Transverse colon (tissue), 4 donors: ENCODE measurements around the gene SPCS3. TPM values are rescaled to one million over a fixed set of nuclear protein-coding genes. Genes with fewer than 3 reads are reported as not detected.
"Not testable (repeated sequence)": the region's sequence is repeated elsewhere in the genome, so short reads cannot be mapped to it uniquely, and the experiment has no call there.

ENCODE experiments used
- DNase-seq: peaks from one replicate; pipeline ENCODE4 v3.0.0-alpha.2; 2019
- H3K27ac ChIP-seq, 4 donors: fragments of 200-600 bp; sonication (generic); 2 replicates each; pipeline ENCODE4 v1.5.1; 2016 to 2018; ENCODE audit warnings: inconsistent platforms in 4 of 4
- H3K27me3 ChIP-seq: fragments of 200-600 bp; sonication (generic); 2 replicates; pipeline ENCODE4 v1.5.1; 2017; ENCODE audit warnings: inconsistent platforms
- H3K36me3 ChIP-seq, 4 donors: fragments of 200-600 bp; sonication (generic); 2 replicates each; pipeline ENCODE4 v1.5.1; 2017 to 2019; ENCODE audit warnings: inconsistent platforms in 4 of 4
- H3K4me1 ChIP-seq, 4 donors: fragments of 200-600 bp; sonication (generic); 2 replicates each; pipeline ENCODE4 v1.5.1; 2017 to 2020; ENCODE audit warnings: inconsistent platforms in 4 of 4
- H3K4me3 ChIP-seq, 4 donors: fragments of 200-600 bp; sonication (generic); 1 replicate in 1 of 4; 2 replicates in 3 of 4; pipeline versions ENCODE4 v1.5.1 to v1.6.1; 2017 to 2019; ENCODE audit warnings: inconsistent platforms in 4 of 4
- H3K9me3 ChIP-seq, 2 donors: fragments of 200-600 bp; sonication (generic); 2 replicates each; pipeline ENCODE4 v1.5.1; 2017 to 2019; ENCODE audit warnings: inconsistent platforms in 2 of 2
- EP300 ChIP-seq: sonication (generic); formaldehyde crosslinking; IDR thresholded peaks from one replicate; pipeline ENCODE4 v1.6.1; 2017; ENCODE audit warnings: antibody characterized with exemption, low read depth
- POLR2A ChIP-seq: fragments of 450-650 bp; IDR thresholded peaks from one replicate; pipeline ENCODE4 v1.6.1; 2016; ENCODE audit warnings: antibody characterized with exemption, mild to moderate bottlenecking, moderate library complexity
- POLR2AphosphoS5 ChIP-seq, 3 donors: sonication (generic); formaldehyde crosslinking; IDR thresholded peaks; one replicate each; pipeline ENCODE4 v1.6.1; 2016; ENCODE audit warnings: antibody characterized with exemption in 3 of 3
- WGBS, 2 donors: methylation state at CpG; one replicate each; pipeline ENCODE4 v1.1.5; 2018; ENCODE audit warnings: low coverage in 1 of 2; 5-methylcytosine and 5-hydroxymethylcytosine counted together
- in situ Hi-C, 4 donors: fragments of 200-750 bp; cut with MboI; loops; one replicate each; pipeline versions ENCODE4 v1.15.0 to v1.15.1; 2017; ENCODE audit warnings: low sequenced_read_pairs in 3 of 4, low pct_ligation_motif_present in 1 of 4, low pct_unique_long_range_greater_than_20kb in 1 of 4
- intact Hi-C: fragments of 100-400 bp; cut with DNase I; formaldehyde crosslinking; loops from one replicate; pipeline ENCODE4 v1.15.1; 2023; ENCODE audit warnings: low total_unique reads
- total RNA-seq, 4 donors: library from RNA; depleted of rRNA; stranded (reverse); fragments of >200 nt; gene quantifications; one replicate each; pipeline ENCODE4 v1.1.0, GENCODE V29; 2016
- TF ChIP-seq, protein P1 (sequence below), 5 experiments: fragments of 200-600 bp in 3 of 5; fragments of 450-650 bp in 2 of 5; sonication (generic) in 3 of 5; IDR thresholded peaks; 1 replicate in 2 of 5; 2 replicates in 3 of 5; pipeline ENCODE4 v1.5.1; 2016 to 2017; ENCODE audit warnings: antibody characterized with exemption in 5 of 5, inconsistent platforms in 3 of 5, mild to moderate bottlenecking in 2 of 5, moderate library complexity in 1 of 5

The SPCS3 gene
- total RNA-seq, 4 donors from 2014 or later, result 23.2 to 77.8 (median 33.8) TPM

DNA sequence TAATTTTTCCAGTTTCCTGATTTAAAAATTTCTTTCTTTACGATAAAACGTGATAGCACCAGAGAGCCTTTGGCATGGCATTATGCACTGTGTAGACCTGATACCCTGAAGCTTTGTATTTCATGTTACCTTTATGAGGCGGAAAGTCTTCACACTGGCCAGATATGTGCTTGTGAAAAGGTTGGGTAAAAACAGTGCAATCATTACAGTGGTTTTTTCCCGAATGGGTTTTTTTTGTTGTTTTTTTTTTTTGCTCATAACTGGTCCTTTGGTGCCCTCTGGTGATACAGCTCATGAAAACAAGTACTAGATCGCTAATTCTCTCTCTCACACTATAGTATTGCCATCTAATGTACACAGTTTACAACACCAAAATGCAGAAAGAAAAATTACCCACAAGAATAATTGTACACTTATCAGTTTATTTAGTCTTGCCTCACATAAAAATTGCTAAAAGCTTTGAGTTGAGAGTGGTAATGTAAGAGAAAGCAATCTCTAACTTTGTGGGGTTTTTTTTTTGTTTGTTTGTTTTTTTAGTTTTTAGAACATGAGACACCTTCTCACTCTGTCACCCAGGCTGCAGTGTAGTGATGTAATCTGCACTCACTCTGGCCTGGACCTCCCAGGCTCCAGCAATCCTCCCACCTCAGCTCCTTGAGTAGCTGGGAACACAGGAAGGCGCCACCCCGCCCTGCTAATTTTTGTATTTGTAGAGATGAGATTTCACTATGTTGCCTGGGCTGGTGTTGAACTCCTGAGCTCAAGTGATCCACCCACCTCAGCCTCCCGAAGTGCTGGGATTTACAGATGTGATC, 21.3 kb downstream of the SPCS3 start:
- H3K4me3 ChIP-seq, result no peak overlapping the region
- no peak for DNase-seq
- no peak for TF ChIP-seq POLR2A
- TF ChIP-seq, protein P1, sequence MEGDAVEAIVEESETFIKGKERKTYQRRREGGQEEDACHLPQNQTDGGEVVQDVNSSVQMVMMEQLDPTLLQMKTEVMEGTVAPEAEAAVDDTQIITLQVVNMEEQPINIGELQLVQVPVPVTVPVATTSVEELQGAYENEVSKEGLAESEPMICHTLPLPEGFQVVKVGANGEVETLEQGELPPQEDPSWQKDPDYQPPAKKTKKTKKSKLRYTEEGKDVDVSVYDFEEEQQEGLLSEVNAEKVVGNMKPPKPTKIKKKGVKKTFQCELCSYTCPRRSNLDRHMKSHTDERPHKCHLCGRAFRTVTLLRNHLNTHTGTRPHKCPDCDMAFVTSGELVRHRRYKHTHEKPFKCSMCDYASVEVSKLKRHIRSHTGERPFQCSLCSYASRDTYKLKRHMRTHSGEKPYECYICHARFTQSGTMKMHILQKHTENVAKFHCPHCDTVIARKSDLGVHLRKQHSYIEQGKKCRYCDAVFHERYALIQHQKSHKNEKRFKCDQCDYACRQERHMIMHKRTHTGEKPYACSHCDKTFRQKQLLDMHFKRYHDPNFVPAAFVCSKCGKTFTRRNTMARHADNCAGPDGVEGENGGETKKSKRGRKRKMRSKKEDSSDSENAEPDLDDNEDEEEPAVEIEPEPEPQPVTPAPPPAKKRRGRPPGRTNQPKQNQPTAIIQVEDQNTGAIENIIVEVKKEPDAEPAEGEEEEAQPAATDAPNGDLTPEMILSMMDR (IDR thresholded peaks at IDR 0.05), result peak in 4 of 5 experiments; percentile 40 to 58 (median 50)
- H3K4me1 ChIP-seq, result peaks cover 0 to 3% (median 0%) of the 10 kb centered on the region in 4 donors
- no peaks in the 10 kb centered on the region for H3K36me3 ChIP-seq
- no peaks in the 10 kb centered on the region for H3K27me3 ChIP-seq
- WGBS, 2 donors, result 35 to 42% methylated on average over 6 to 8 of the region's 8 CpGs
- in situ Hi-C loops, result loop anchor here in 2 of 4 donors (25.0 kb wide), 2 partner anchors 304 to 404 kb away; no protein-coding TSS in a partner anchor
- no peak overlapping the region for H3K27ac ChIP-seq
- peaks cover 6 to 14% of the 10 kb centered on the region in 2 donors for H3K9me3 ChIP-seq
- intact Hi-C loops, result loop anchor here (1.0 kb wide), 1 partner anchor 306 kb away; no protein-coding TSS in a partner anchor

DNA sequence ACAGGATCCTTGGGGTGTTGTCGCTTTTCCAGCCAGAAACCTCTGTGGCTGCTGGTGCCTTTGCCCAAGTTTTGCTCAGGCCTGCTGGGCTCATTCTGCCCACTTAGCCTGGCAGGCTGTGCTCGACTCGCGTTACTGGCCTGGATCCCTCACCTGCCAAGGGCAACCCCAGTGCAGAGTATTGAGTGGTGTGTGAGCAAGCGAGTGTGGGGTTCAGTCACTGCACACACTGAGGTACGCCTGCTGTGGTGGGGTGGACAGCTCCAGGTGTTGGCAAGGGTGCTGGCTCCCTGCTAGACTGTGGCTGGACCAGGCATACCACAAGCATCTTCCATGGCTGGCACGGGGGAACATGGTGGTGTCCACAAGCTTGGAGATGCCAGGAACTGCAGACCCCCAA, 22.6 kb downstream of the SPCS3 start:
- in situ Hi-C loops (loop anchor here in 2 of 4 donors (25.0 kb wide), 2 partner anchors 305 to 405 kb away; no protein-coding TSS in a partner anchor), intact Hi-C loops (no loop called here)
- Histone ChIP-seq H3K27me3 (no peaks in the 10 kb centered on the region), H3K4me3 (no peak overlapping the region), H3K27ac (no peak overlapping the region), H3K4me1 (peaks cover 0 to 3% (median 0%) of the 10 kb centered on the region in 4 donors), H3K9me3 (peaks cover 6 to 14% of the 10 kb centered on the region in 2 donors), H3K36me3 (no peaks in the 10 kb centered on the region)
- TF ChIP-seq POLR2AphosphoS5 (IDR thresholded peaks at IDR 0.05), result no peak
- no peak for TF ChIP-seq EP300
- TF ChIP-seq, protein P1 (IDR thresholded peaks at IDR 0.05), result no peak
- no peak for TF ChIP-seq POLR2A
- WGBS, 2 donors, result 86% methylated on average over 7 of the region's 7 CpGs; no CpG with 5 or more reads in 1 of the 2 donors
- DNase-seq, result no peak

DNA sequence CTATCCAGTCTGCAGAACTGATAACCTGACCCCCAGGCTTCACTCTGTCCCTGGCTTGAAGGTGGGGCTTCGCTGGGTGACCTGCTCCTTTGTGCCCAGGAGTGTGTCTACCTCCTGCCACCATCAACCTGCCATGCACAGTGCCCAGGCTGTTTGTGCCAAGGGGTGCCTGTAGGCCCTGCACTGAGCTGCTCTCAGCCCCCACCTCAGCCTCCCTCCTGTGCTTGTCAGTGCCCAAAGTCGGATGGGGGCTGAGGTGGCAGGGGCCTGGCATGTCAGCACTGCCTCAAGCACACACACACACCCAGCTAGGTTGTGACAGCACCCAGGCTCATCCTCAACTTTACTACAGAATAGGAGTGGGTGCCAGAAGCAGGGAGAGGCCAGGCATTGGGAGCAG, 23.5 kb downstream of the SPCS3 start:
- DNase-seq, result no peak
- H3K9me3 ChIP-seq, result peaks cover 6 to 14% of the 10 kb centered on the region in 2 donors
- in situ Hi-C loops, result loop anchor here in 2 of 4 donors (25.0 kb wide), 2 partner anchors 306 to 406 kb away; no protein-coding TSS in a partner anchor
- H3K27ac ChIP-seq, result no peak overlapping the region
- WGBS, 2 donors, result 92% methylated on average over 2 of the region's 2 CpGs; no CpG with 5 or more reads in 1 of the 2 donors
- no peak for TF ChIP-seq POLR2A
- TF ChIP-seq POLR2AphosphoS5 (IDR thresholded peaks at IDR 0.05), result no peak
- TF ChIP-seq, protein P1 (IDR thresholded peaks at IDR 0.05), result no peak
- no peak for TF ChIP-seq EP300
- no peaks in the 10 kb centered on the region for H3K27me3 ChIP-seq
- H3K4me1 ChIP-seq, result peaks cover 0 to 3% (median 0%) of the 10 kb centered on the region in 4 donors
- H3K36me3 ChIP-seq, result no peaks in the 10 kb centered on the region
- H3K4me3 ChIP-seq, result no peak overlapping the region
- intact Hi-C loops, result no loop called here

DNA sequence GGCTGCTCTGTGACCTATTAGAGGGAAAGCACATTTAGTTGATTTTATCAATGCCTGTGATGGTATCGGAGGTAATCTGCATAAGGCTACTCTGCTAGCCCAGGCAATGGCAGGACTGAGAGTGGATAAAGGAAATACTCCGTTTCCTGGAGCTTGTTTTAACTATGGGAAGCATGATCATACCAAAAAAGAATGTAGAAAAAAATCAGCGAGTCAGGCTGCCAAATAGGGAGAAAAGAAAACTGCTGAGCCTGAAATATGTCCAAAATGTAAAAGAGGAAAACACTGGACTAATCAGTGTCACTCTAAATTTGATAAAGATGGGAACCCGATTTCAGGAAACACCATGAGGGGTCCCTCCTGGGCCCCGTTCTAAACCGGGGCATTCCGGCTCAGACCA, 25.6 kb downstream of the SPCS3 start:
- DNase-seq, H3K27ac ChIP-seq, H3K36me3 ChIP-seq, intact Hi-C loops, H3K27me3 ChIP-seq, H3K4me3 ChIP-seq, H3K4me1 ChIP-seq: not testable (repeated sequence)
- WGBS, 2 donors, result 70 to 78% methylated on average over 3 to 7 of the region's 7 CpGs
- H3K9me3 ChIP-seq, result peaks cover 6 to 14% of the 10 kb centered on the region in 2 donors
- in situ Hi-C loops, result loop anchor here in 2 of 4 donors (25.0 kb wide), 2 partner anchors 308 to 408 kb away; no protein-coding TSS in a partner anchor

DNA sequence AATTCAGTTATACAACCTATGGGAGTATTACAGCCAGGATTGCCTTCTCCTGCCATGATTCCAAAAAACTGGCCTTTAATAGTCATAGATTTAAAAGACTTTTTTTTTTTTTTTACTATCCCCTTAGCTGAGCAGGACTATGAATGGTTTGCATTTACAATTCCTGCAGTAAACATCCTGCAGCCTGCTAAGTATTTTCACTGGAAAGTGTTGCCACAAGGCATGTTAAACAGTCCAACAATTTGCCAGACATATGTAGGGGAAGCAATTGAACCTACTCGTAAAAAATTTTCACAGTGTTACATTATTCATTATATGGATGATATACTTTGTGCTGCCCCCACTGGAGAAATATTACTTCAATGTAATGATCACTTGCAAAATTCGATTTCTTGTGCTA, 27.1 kb downstream of the SPCS3 start:
- in situ Hi-C loops, result loop anchor here in 2 of 4 donors (25.0 kb wide), 2 partner anchors 310 to 410 kb away; no protein-coding TSS in a partner anchor

More for the DNA sequence above, 27.1 kb downstream of the SPCS3 start:
- H3K4me1 ChIP-seq, DNase-seq, H3K27me3 ChIP-seq, intact Hi-C loops, H3K4me3 ChIP-seq, H3K27ac ChIP-seq, H3K36me3 ChIP-seq: not testable (repeated sequence)
- peaks cover 6 to 14% of the 10 kb centered on the region in 2 donors for H3K9me3 ChIP-seq
- 47 to 55% methylated on average over 2 of the region's 2 CpGs for WGBS, 2 donors
